Measurements from ENCODE around the gene FAM83B.
"Not testable (repeated sequence)": the region's sequence is repeated elsewhere in the genome, so short reads cannot be mapped to it uniquely, and the experiment has no call there.

FAM83B gene, protein sequence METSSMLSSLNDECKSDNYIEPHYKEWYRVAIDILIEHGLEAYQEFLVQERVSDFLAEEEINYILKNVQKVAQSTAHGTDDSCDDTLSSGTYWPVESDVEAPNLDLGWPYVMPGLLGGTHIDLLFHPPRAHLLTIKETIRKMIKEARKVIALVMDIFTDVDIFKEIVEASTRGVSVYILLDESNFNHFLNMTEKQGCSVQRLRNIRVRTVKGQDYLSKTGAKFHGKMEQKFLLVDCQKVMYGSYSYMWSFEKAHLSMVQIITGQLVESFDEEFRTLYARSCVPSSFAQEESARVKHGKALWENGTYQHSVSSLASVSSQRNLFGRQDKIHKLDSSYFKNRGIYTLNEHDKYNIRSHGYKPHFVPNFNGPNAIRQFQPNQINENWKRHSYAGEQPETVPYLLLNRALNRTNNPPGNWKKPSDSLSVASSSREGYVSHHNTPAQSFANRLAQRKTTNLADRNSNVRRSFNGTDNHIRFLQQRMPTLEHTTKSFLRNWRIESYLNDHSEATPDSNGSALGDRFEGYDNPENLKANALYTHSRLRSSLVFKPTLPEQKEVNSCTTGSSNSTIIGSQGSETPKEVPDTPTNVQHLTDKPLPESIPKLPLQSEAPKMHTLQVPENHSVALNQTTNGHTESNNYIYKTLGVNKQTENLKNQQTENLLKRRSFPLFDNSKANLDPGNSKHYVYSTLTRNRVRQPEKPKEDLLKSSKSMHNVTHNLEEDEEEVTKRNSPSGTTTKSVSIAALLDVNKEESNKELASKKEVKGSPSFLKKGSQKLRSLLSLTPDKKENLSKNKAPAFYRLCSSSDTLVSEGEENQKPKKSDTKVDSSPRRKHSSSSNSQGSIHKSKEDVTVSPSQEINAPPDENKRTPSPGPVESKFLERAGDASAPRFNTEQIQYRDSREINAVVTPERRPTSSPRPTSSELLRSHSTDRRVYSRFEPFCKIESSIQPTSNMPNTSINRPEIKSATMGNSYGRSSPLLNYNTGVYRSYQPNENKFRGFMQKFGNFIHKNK

DNA sequence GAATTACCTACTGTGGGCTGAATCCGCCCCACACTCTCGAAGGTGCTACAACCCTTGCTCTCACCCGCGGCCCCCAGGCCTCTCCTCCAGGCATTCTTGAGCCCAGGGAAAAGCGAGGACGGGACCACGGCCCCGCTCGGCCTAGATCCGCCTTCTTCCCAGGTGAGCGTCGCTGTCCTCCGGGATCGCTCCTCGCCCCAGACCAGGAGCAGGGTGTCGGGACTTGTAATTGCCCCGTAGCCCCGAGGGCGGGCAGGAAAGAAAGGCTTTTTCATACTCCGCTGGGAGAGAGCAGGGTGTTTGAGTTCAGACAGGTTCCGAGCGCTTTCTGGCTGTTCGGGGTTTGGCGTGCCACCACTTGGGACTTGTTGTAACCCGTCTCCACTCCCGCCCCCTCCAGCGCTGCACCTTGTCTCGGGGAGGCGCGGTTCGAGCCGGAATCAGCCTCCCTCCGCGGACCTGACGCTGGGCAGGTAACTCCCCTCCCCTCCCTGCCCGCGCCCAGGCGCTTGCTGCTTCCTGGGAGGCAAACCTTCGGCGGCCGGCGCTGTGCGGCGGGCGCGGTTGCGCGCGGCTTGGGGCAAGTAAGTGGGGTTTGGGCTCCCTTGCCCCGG lies at the start of gene FAM83B:
Gene FAM83B (plus strand): TSS at position 529 of the 614 bp plus-strand sequence. CDS start 23,476 bp downstream, outside the sequence.
- no peaks in the 10 kb centered on the region for H3K36me3 ChIP-seq (replicated peaks)
- H3K9me3 ChIP-seq: no peaks in the 10 kb centered on the region
- H3K27me3 ChIP-seq (ENCODE audit: low read depth): no peaks in the 10 kb centered on the region
- no peak within 1 kb of the TSS for H3K4me3 ChIP-seq
- in situ Hi-C loops (cut with MboI; ENCODE audit: low sequenced_read_pairs): no loop called here
- DNase-seq (ENCODE audit: low spot score in 2 of 2): no peak
- peaks cover 8% of the 10 kb centered on the region for H3K4me1 ChIP-seq

DNA sequence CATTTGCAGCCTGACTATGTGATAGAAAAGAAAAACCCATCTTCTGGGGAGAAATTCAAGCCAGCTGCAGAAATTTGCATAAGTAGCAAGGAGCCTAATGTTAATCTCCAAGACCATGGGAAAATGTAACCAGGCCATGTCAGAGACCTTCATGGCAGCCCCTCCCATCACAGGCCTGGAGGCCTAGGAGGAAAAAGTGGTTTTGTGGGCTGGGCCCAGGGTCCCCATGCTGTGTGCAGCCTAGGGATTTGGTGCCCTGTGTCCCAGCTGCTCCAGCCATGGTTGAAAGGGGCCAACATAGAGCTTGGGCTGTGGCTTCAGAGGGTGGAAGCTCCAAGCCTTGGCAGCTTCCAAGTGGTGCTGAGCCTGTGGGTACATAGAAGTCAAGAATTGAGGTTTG lies 49.7 kb upstream of the FAM83B start:
- H3K4me3 ChIP-seq; H3K4me1 ChIP-seq; in situ Hi-C loops (cut with MboI; ENCODE audit: low sequenced_read_pairs); H3K36me3 ChIP-seq (replicated peaks); H3K27me3 ChIP-seq (ENCODE audit: low read depth); H3K9me3 ChIP-seq; DNase-seq (ENCODE audit: low spot score in 2 of 2): not testable (repeated sequence)

DNA sequence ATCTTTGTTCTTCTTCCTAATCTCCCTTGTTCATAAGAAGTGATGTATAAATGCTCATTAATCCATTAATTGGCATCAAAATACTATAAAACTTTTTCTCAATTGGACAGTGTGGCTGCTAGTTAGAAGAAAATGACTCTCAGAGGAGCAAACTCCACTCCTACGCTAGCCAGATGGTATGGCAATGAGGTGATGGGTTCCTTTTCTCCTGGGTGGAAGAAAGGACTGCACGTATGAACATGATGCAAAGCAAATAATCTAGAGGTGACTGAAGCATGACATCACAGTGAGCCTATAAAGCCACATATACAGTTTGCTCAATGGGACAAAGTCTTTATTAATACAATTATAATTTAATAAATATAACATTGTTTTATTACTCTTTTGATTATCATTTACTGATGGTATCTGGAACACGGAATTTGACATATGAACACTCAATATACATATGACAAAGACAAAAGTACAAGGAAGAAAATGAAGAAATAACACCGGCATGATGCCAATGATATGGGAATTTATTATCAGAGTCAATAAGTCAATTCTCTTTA lies 46.4 kb upstream of the FAM83B start:
- DNase-seq (ENCODE audit: low spot score in 2 of 2): no peak
- in situ Hi-C loops (cut with MboI; ENCODE audit: low sequenced_read_pairs): no loop called here
- Histone ChIP-seq H3K27me3 (ENCODE audit: low read depth) (no peaks in the 10 kb centered on the region), H3K9me3 (no peaks in the 10 kb centered on the region), H3K4me1 (peaks cover 8% of the 10 kb centered on the region; the same call in 1 of the 2 replicates), H3K4me3 (no peak overlapping the region), H3K36me3 (replicated peaks) (no peaks in the 10 kb centered on the region)

DNA sequence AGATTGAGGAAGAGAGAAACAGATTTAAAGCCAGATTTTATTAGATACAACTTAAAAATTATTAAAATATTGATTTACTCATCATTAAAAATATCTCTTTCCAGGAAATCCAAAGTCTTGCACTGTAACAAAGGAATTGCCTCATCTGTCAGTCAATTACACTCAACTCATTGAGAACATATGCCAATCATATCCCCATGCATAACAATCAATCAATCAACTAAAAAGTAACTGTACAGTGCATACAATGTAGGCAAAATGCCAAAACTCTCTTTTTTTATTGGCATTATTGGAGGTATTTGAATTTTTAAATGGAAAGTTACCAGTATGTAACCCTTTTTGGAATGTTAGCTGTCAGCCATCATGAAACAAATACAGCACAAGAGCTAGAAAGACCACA lies 45.3 kb upstream of the FAM83B start:
- no peak overlapping the region for H3K4me3 ChIP-seq
- no peaks in the 10 kb centered on the region for H3K27me3 ChIP-seq (ENCODE audit: low read depth)
- H3K4me1 ChIP-seq: peaks cover 8% of the 10 kb centered on the region; the same call in 1 of the 2 replicates
- in situ Hi-C loops (cut with MboI; ENCODE audit: low sequenced_read_pairs): no loop called here
- H3K36me3 ChIP-seq (replicated peaks): no peaks in the 10 kb centered on the region
- DNase-seq (ENCODE audit: low spot score in 2 of 2): no peak
- H3K9me3 ChIP-seq: no peaks in the 10 kb centered on the region

DNA sequence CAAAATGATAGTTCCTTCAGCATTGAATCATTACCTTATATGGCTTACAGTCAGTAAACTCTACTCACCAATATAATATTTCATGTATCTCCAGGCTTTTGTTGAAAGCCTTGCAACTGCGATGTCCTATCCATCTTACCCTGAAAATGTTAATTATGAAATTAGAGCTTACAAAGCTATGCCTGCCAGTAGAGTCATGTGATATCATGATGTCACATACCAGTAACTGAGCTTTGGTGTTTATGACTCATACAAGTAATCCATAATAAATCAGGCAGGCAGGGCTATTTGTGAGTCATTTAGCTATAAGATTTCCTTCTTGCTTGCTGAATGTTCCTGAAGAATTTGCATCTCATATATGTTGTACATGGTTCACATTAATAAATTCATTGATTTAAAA lies 44.9 kb upstream of the FAM83B start:
- in situ Hi-C loops (cut with MboI; ENCODE audit: low sequenced_read_pairs): no loop called here
- no peak for DNase-seq (ENCODE audit: low spot score in 2 of 2)

DNA sequence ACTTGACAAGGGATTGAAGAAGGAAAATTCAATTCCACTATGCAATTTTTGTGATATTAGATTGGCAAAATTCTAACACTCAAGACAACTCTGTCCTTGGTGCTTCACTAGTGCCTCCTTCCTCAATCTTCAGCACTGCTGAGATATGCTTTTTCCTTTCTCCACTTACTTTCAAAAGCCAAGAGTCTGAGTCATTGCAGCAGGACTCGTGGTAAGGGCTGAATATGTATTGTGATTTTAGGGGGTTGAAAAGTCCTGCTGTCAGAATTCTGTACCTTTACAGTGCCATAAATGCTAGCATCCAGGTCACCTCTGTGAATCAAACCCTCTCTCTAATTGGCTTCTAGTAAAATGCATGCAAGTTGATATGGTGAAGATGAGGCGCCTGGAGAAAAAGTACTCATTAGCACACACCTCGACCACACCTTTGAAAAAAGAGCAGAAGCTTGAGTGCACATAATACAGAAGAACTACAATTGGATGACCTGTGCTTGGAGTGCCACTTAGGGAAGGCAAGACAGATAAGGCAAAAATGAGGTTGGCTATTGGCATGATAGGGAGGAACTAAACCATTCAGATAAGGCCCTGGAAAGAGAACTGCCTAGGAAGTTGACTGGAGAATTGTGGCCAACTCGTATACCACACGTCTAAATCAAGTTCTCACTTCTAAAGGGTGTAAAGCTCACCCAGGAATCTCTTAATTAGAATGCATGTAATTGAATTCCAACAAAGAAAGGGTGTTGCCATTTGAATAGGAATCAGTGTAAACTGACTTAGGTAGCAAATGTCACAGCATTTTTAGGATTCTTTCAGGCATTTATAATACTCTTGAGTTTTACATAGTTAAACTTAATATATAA lies 43.6 kb upstream of the FAM83B start:
- no peaks in the 10 kb centered on the region for H3K27me3 ChIP-seq (ENCODE audit: low read depth)
- no peaks in the 10 kb centered on the region for H3K36me3 ChIP-seq (replicated peaks)
- in situ Hi-C loops (cut with MboI; ENCODE audit: low sequenced_read_pairs): no loop called here
- DNase-seq (ENCODE audit: low spot score in 2 of 2): peak in 1 of 2 experiments; percentile 27
- H3K4me3 ChIP-seq: no peak overlapping the region
- no peaks in the 10 kb centered on the region for H3K9me3 ChIP-seq
- H3K4me1 ChIP-seq: peaks cover 8% of the 10 kb centered on the region; the same call in 1 of the 2 replicates

More for the DNA sequence above, 44.9 kb upstream of the FAM83B start:
- peaks cover 8% of the 10 kb centered on the region; the same call in 1 of the 2 replicates for H3K4me1 ChIP-seq
- H3K9me3 ChIP-seq: no peaks in the 10 kb centered on the region
- no peak overlapping the region for H3K4me3 ChIP-seq
- no peaks in the 10 kb centered on the region for H3K27me3 ChIP-seq (ENCODE audit: low read depth)
- H3K36me3 ChIP-seq (replicated peaks): no peaks in the 10 kb centered on the region

DNA sequence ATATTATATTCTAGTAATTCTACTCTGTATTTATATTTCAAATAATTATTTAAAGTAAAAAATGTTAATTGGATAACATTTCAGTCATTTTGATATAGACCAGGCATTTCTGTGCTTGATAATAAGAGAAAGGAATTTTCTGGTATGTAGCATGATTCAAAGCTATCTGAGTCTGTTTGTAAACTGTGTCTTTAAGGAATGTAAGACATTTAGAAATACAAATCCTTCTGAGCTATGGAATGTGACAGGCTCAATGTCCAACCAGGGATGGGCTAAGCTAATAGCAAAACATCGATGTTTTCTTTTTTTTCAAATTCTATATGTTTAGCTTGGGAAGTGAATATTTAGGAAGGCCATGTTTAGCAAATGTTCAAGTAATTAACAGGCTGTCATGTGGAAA lies 41.5 kb upstream of the FAM83B start:
- Histone ChIP-seq H3K4me1 (peaks cover 8% of the 10 kb centered on the region; the same call in 1 of the 2 replicates), H3K36me3 (replicated peaks) (no peaks in the 10 kb centered on the region), H3K27me3 (ENCODE audit: low read depth) (no peaks in the 10 kb centered on the region), H3K4me3 (no peak overlapping the region), H3K9me3 (no peaks in the 10 kb centered on the region)
- no peak for DNase-seq (ENCODE audit: low spot score in 2 of 2)
- in situ Hi-C loops (cut with MboI; ENCODE audit: low sequenced_read_pairs): no loop called here

DNA sequence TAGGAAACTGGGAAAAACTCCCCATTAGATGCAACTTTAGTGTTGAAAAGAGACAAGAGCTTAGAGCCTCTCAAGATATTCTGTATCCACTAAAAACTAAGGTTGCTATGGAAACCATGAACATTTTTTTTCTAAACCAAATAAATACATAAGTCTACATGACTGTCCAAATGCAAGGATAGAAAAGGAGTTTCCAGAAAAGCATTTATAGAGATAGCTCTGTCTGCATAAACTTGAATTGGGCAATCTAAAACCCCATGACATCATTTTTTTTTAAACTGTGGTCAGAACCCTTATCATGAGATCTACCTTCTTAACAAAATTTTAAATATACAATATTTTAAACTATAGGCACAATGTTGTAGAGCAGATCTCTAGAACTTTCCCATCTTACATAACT lies 36.4 kb upstream of the FAM83B start:
- DNase-seq (ENCODE audit: low spot score in 2 of 2): no peak
- Histone ChIP-seq H3K9me3 (no peaks in the 10 kb centered on the region; the same call in 1 of the 2 replicates), H3K27me3 (ENCODE audit: low read depth) (no peaks in the 10 kb centered on the region), H3K4me3 (no peak overlapping the region), H3K36me3 (replicated peaks) (no peaks in the 10 kb centered on the region), H3K4me1 (peaks cover 9% of the 10 kb centered on the region)
- in situ Hi-C loops (cut with MboI; ENCODE audit: low sequenced_read_pairs): no loop called here

DNA sequence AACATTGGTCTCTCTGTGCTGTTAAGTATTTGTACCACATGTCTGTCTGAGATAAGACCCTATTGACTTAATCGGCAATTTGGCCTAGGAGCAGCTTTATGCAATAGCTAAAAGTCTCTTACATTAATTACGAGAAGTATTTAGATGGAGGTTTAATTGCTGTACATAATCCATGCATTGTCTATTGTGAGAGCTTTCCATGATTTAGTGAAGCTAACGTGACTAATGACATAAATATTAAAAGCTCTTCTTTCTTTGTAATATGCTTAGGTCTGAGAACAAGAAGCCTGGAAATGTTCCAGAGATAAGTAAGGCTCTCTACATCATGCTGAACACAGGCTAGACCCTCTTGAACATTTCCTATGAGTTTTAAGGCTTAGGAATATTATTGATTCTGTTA lies 32.7 kb upstream of the FAM83B start:
- peak in 1 of 2 experiments; percentile 52 for DNase-seq (ENCODE audit: low spot score in 2 of 2)
- in situ Hi-C loops (cut with MboI; ENCODE audit: low sequenced_read_pairs): no loop called here
- no peak overlapping the region for H3K4me3 ChIP-seq

DNA sequence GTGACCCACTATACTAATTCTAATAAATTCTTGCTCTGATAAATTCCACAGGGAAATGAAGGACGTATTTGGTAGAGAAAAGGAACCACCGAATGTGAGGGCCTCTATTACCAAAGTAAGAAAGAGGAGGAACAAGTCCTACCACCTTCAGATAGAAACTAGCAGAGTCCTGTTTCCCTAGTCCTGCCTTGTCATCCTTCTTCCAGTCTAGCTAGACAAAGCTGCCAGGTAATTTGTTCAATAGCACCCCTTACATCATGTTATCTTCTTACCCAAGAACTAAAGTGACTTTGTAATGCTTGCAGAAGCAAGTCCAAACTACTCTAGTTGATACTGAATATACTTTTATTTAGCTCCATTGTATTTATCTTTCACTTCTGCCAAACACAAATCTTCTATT lies 29.3 kb upstream of the FAM83B start:
- in situ Hi-C loops (cut with MboI; ENCODE audit: low sequenced_read_pairs): no loop called here
- Histone ChIP-seq H3K27me3 (ENCODE audit: low read depth) (no peaks in the 10 kb centered on the region), H3K36me3 (replicated peaks) (no peaks in the 10 kb centered on the region), H3K4me1 (peaks cover 9% of the 10 kb centered on the region), H3K4me3 (no peak overlapping the region), H3K9me3 (no peaks in the 10 kb centered on the region; the same call in 1 of the 2 replicates)
- no peak for DNase-seq (ENCODE audit: low spot score in 2 of 2)

More for the DNA sequence above, 32.7 kb upstream of the FAM83B start:
- Histone ChIP-seq H3K27me3 (ENCODE audit: low read depth) (no peaks in the 10 kb centered on the region), H3K4me1 (peaks cover 9% of the 10 kb centered on the region), H3K36me3 (replicated peaks) (no peaks in the 10 kb centered on the region), H3K9me3 (no peaks in the 10 kb centered on the region; the same call in 1 of the 2 replicates)

DNA sequence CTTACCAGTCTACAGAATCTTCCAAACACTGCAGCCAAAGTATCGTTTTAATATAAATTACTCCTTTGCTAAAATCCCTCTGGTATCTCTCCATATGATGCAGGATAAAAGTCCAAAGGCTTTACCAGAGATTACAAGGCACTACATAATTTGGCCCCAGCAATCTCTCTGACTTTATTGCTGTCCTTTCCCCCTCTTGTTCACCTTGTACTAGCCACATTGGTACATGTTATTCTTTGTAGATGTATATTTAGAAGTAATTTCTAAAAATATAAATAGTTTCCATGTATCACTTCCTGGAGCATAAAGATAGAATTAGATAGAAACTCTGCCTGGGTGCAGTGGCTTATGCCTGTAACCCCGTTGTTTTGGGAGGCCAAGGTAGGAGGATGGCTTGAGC lies 28.7 kb upstream of the FAM83B start:
- H3K4me1 ChIP-seq: peaks cover 9% of the 10 kb centered on the region
- DNase-seq (ENCODE audit: low spot score in 2 of 2): no peak
- H3K36me3 ChIP-seq (replicated peaks): no peaks in the 10 kb centered on the region
- no peaks in the 10 kb centered on the region for H3K27me3 ChIP-seq (ENCODE audit: low read depth)
- in situ Hi-C loops (cut with MboI; ENCODE audit: low sequenced_read_pairs): no loop called here
- H3K9me3 ChIP-seq: no peaks in the 10 kb centered on the region; the same call in 1 of the 2 replicates
- no peak overlapping the region for H3K4me3 ChIP-seq

DNA sequence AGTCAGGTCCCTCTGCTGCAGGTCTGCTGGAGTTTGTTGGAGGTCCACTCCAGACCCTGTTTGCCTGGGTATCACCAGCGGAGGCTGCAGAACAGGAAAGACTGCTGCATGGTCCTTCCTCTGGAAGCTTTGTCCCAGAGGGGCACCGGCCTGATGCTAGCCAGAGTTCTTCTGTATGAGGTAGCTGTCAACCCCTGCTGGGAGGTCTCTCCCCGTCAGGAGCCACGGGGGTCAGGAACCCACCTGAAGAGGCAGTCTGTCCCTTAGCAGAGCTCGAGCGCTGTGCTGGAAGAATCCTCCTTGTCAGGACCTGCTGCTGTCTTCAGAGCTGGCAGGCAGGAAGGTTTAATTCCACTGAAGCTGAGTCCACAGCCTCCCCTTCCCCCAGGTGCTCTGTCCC lies 22.3 kb upstream of the FAM83B start:
- in situ Hi-C loops (cut with MboI; ENCODE audit: low sequenced_read_pairs); DNase-seq (ENCODE audit: low spot score in 2 of 2); H3K27me3 ChIP-seq (ENCODE audit: low read depth); H3K9me3 ChIP-seq; H3K36me3 ChIP-seq (replicated peaks); H3K4me3 ChIP-seq; H3K4me1 ChIP-seq: not testable (repeated sequence)

Measured in HAP-1 (cell line).